Transverse colon (tissue), 4 donors: Measurements from ENCODE around the gene GNA12.

Experiments used
- CTCF ChIP-seq, 5 experiments: fragments of 200-600 bp in 3 of 5; fragments of 450-650 bp in 2 of 5; sonication (generic) in 3 of 5; IDR thresholded peaks; 1 replicate in 2 of 5; 2 replicates in 3 of 5; pipeline ENCODE4 v1.5.1; 2016 to 2017; ENCODE audit warnings: antibody characterized with exemption in 5 of 5, inconsistent platforms in 3 of 5, mild to moderate bottlenecking in 2 of 5, moderate library complexity in 1 of 5
- EP300 ChIP-seq: sonication (generic); formaldehyde crosslinking; IDR thresholded peaks from one replicate; pipeline ENCODE4 v1.6.1; 2017; ENCODE audit warnings: antibody characterized with exemption, low read depth
- POLR2A ChIP-seq: fragments of 450-650 bp; IDR thresholded peaks from one replicate; pipeline ENCODE4 v1.6.1; 2016; ENCODE audit warnings: antibody characterized with exemption, mild to moderate bottlenecking, moderate library complexity
- POLR2AphosphoS5 ChIP-seq, 3 donors: sonication (generic); formaldehyde crosslinking; IDR thresholded peaks; one replicate each; pipeline ENCODE4 v1.6.1; 2016; ENCODE audit warnings: antibody characterized with exemption in 3 of 3

- TF ChIP-seq CTCF (IDR thresholded peaks at IDR 0.05): no peak
- TF ChIP-seq POLR2A: no peak
- TF ChIP-seq POLR2AphosphoS5 (IDR thresholded peaks at IDR 0.05): no peak
- no peak for TF ChIP-seq EP300
Observed at GRCh38 chr7:2730846-2731770, 113.0 kb downstream of the GNA12 start.
